ENCODE measurements around the gene GDPD4.

The GDPD4 gene

GRCh38 chr11:77180346-77180745, 121.1 kb downstream of the GDPD4 start:
- DNase-seq (ENCODE audit: extremely low spot score, insufficient read length, low read depth) = no peak
- no peak for FAIRE-seq

GRCh38 chr11:77179681-77180080, 121.8 kb downstream of the GDPD4 start:
- FAIRE-seq = no peak
- DNase-seq (ENCODE audit: extremely low spot score, insufficient read length, low read depth) = no peak

GRCh38 chr11:77179048-77179447, 122.4 kb downstream of the GDPD4 start:
- no peak for FAIRE-seq
- no peak for DNase-seq (ENCODE audit: extremely low spot score, insufficient read length, low read depth)

- FAIRE-seq (no peak), DNase-seq (ENCODE audit: extremely low spot score, insufficient read length, low read depth) (no peak)
Observed at GRCh38 chr11:77178150-77178549, 123.3 kb downstream of the GDPD4 start.

- FAIRE-seq = no peak
- no peak for DNase-seq (ENCODE audit: extremely low spot score, insufficient read length, low read depth)
Observed at GRCh38 chr11:77176996-77177395, 124.5 kb downstream of the GDPD4 start.

GRCh38 chr11:77175869-77176539, 125.5 kb downstream of the GDPD4 start:
- DNase-seq (ENCODE audit: extremely low spot score, insufficient read length, low read depth) (no peak), FAIRE-seq (no peak)

GRCh38 chr11:77175021-77175842, 126.3 kb downstream of the GDPD4 start:
- no peak for DNase-seq (ENCODE audit: extremely low spot score, insufficient read length, low read depth)

GRCh38 chr11:77174559-77174958, 126.9 kb downstream of the GDPD4 start:
- no peak for FAIRE-seq
- no peak for DNase-seq (ENCODE audit: extremely low spot score, insufficient read length, low read depth)

More at GRCh38 chr11:77175021-77175842, 126.3 kb downstream of the GDPD4 start:
- no peak for FAIRE-seq

GRCh38 chr11:77173494-77173893, 128.0 kb downstream of the GDPD4 start:
- DNase-seq (ENCODE audit: extremely low spot score, insufficient read length, low read depth) (no peak), FAIRE-seq (no peak)

- DNase-seq (ENCODE audit: extremely low spot score, insufficient read length, low read depth) (no peak), FAIRE-seq (no peak)
Observed at GRCh38 chr11:77172666-77172982, 128.9 kb downstream of the GDPD4 start.

GRCh38 chr11:77171885-77172665, 129.4 kb downstream of the GDPD4 start:
- DNase-seq (ENCODE audit: extremely low spot score, insufficient read length, low read depth) (no peak), FAIRE-seq (no peak)

- DNase-seq (ENCODE audit: extremely low spot score, insufficient read length, low read depth) = no peak
- no peak for FAIRE-seq
Observed at GRCh38 chr11:77171254-77171653, 130.2 kb downstream of the GDPD4 start.

- DNase-seq (ENCODE audit: extremely low spot score, insufficient read length, low read depth) (no peak), FAIRE-seq (no peak)
Observed at GRCh38 chr11:77170107-77170506, 131.4 kb downstream of the GDPD4 start.

GRCh38 chr11:77167791-77168190, 133.7 kb downstream of the GDPD4 start:
- DNase-seq (ENCODE audit: extremely low spot score, insufficient read length, low read depth) (no peak), FAIRE-seq (no peak)

GRCh38 chr11:77167111-77167626, 134.3 kb downstream of the GDPD4 start:
- FAIRE-seq = no peak
- DNase-seq (ENCODE audit: extremely low spot score, insufficient read length, low read depth) = no peak
